Aorta (tissue), 5 donors: Measurements from ENCODE around the gene IL31RA. TPM values are rescaled to one million over a fixed set of nuclear protein-coding genes. Genes with fewer than 3 reads are reported as not detected.

ENCODE experiments used
- ATAC-seq: fragments of 200-7000 bp; cut with Tn5 transposase; one replicate; pipeline ENCODE4 v1.9.1; 2022; ENCODE audit warnings: moderate library complexity; ENCODE audit not compliant: low FRiP score
- DNase-seq, 2 donors: peaks; one replicate each; pipeline ENCODE4 v3.0.0-alpha.2; 2020
- H3K27ac ChIP-seq, 2 donors: one replicate each; pipeline ENCODE4 v1.5.1; 2013; ENCODE audit warnings: low read length in 2 of 2, mild to moderate bottlenecking in 2 of 2, moderate library complexity in 2 of 2, control low read depth in 1 of 2, inconsistent platforms in 1 of 2, low read depth in 1 of 2
- H3K27me3 ChIP-seq, 2 donors: one replicate each; pipeline ENCODE4 v1.6.1; 2013; ENCODE audit warnings: control low read depth in 1 of 2, low read length in 1 of 2, mild to moderate bottlenecking in 1 of 2, moderate library complexity in 1 of 2; ENCODE audit not compliant: insufficient read depth in 2 of 2, control insufficient read depth in 1 of 2
- H3K36me3 ChIP-seq, 2 donors: one replicate each; pipeline ENCODE4 v1.6.1; 2013; ENCODE audit warnings: control low read depth in 1 of 2, low read length in 1 of 2, mild to moderate bottlenecking in 1 of 2; ENCODE audit not compliant: insufficient read depth in 2 of 2, control insufficient read depth in 1 of 2
- H3K4me1 ChIP-seq, 2 donors: one replicate each; pipeline ENCODE4 v1.6.1; 2013; ENCODE audit warnings: low read length in 2 of 2, control low read depth in 1 of 2, mild to moderate bottlenecking in 1 of 2, moderate library complexity in 1 of 2; ENCODE audit not compliant: insufficient read depth in 2 of 2, control insufficient read depth in 1 of 2
- H3K4me3 ChIP-seq, 2 donors: one replicate each; pipeline ENCODE4 v1.5.1; 2013; ENCODE audit warnings: low read length in 2 of 2, control low read depth in 1 of 2, mild to moderate bottlenecking in 1 of 2
- H3K9me3 ChIP-seq: one replicate; pipeline ENCODE4 v1.6.1; 2013; ENCODE audit warnings: mild to moderate bottlenecking, low read length; ENCODE audit not compliant: control insufficient read depth
- WGBS, 2 donors: extraction: QIAGEN DNeasy Blood & Tissue Kit; methylation state at CpG; one replicate each; pipeline ENCODE4 v1.1.7; 2013; 5-methylcytosine and 5-hydroxymethylcytosine counted together
- intact Hi-C, 2 donors: fragments of 100-400 bp; cut with DNase I; formaldehyde crosslinking; loops; one replicate each; pipeline versions ENCODE4 v1.14.2 to v1.15.0; 2022
- polyA plus RNA-seq, 2 donors: library from polyadenylated mRNA; stranded (reverse); fragments of 200-250 nt; gene quantifications; one replicate each; pipeline ENCODE4 v1.2.3, GENCODE V29; 2013
- total RNA-seq, 2 donors: library from RNA; stranded (reverse); fragmentation: NEBNext Ultra II Directional; extraction: Animal tissue kit (Norgen Biotek cat#: 25700); gene quantifications; one replicate each; pipeline ENCODE4 v1.2.1, GENCODE V29; 2021
- donor health status: healthy with polysubstance abuse.
- donor health status: Bipolar disorder and iron deficiency.
- donor health status: DM: no; HTN: no; CAD: no.
- donor health status: DM: no; HTN: no; CAD: no.
- donor health status: DM: yes; HTN: yes; CAD: no.

Gene IL31RA
- total and polyA plus RNA-seq, 4 donors: 0.36 to 3.7 (median 1.8) TPM

DNA sequence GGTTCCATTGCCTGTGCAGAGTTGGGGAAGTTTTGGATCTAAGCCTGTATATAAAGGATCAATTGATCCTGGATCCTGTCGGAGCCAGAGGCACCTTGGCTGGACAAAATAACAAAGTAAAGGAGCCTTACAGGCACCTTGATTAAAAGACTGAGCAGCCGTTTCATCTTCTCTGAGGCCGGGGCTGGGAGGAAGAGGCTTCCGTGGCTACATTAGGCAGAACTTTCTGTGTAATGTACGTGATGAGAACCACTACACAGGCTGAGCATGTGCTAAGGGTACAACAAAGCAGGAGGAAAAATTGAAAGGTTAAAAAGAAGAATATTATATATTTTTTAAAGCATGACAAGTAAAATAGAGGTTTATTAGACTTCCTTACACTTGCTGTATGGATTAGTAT, 37.0 kb downstream of the IL31RA start:
- DNase-seq: no peak
- intact Hi-C loops: no loop called here
- H3K36me3 ChIP-seq: peaks cover 0 to 1% of the 10 kb centered on the region in 2 donors
- ATAC-seq: no peak
- WGBS, 2 donors: 95 to 97% methylated on average over 5 of the region's 5 CpGs
- H3K9me3 ChIP-seq: no peaks in the 10 kb centered on the region
- no peaks in the 10 kb centered on the region for H3K4me1 ChIP-seq
- H3K27me3 ChIP-seq: no peaks in the 10 kb centered on the region
- no peak overlapping the region for H3K27ac ChIP-seq
- H3K4me3 ChIP-seq: no peak overlapping the region

DNA sequence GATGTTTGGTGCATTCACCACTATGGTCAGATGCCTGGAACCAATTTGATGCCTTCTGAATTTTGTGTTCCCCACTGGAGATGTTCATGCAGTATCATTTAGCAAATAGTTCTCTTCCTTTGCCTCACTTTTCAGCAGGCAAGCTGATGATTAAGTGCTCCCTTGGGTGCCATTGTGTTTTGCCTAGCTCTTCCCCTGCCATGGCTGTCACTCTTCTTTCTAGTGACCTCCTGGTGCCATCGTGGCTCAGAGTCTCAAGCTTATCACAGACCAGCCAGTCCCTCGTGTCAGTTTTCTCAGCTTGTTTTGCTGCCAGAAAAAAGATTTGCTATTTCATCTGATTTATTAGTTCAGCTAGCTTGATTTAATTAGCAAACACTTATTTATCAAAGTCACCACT, 41.3 kb downstream of the IL31RA start:
- WGBS, 2 donors: 41 to 44% methylated on average over 2 of the region's 2 CpGs

DNA sequence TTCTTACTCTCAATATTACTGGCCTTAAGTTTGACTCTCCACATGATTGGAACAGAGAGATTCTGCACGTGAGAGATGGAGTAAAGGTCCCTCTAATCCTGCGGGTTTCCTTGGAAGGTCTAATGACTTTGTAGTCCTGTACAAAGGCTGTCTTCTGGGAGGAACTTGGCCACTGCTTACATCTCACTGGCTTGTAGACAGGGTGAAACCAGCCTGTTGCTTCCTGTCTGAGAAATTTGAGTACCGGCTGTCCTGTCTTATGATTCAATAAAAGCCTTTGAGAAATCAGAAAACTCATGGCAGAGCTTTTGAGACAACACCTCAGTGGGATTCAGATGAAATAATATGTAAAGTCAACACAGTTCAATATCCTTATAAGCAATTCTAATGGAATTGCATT, 43.0 kb downstream of the IL31RA start:
- Histone ChIP-seq H3K9me3 (no peaks in the 10 kb centered on the region), H3K27ac (no peak overlapping the region), H3K4me3 (no peak overlapping the region), H3K27me3 (no peaks in the 10 kb centered on the region), H3K4me1 (no peaks in the 10 kb centered on the region), H3K36me3 (peaks cover 0 to 1% of the 10 kb centered on the region in 2 donors)
- ATAC-seq: no peak
- intact Hi-C loops: no loop called here
- WGBS, 2 donors: 63 to 66% methylated on average over 3 of the region's 3 CpGs
- DNase-seq: no peak

More for the DNA sequence above, 41.3 kb downstream of the IL31RA start:
- H3K4me3 ChIP-seq: no peak overlapping the region
- intact Hi-C loops: no loop called here
- H3K27me3 ChIP-seq: no peaks in the 10 kb centered on the region
- H3K9me3 ChIP-seq: no peaks in the 10 kb centered on the region
- ATAC-seq: no peak
- peaks cover 0 to 1% of the 10 kb centered on the region in 2 donors for H3K36me3 ChIP-seq
- no peaks in the 10 kb centered on the region for H3K4me1 ChIP-seq
- no peak overlapping the region for H3K27ac ChIP-seq
- no peak for DNase-seq

DNA sequence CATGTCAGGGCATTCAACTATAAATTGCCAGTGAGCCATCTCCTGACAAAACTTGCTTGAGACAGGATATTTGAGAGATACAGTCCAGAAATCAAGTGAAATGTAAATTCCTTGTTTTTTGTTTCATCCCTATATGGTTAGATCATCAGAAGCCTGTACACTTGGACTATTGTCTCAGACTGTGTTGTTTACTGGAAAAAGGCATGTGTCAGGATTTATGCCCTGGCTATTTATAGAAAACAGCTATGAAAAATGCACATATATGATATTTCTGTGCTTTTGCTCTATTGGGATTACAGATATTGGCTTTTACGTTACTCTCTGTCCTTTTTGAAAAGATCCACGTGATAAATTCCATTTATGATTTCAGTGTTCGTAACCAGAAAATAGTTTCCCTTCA, 44.2 kb downstream of the IL31RA start:
- Histone ChIP-seq H3K4me3 (no peak overlapping the region), H3K4me1 (no peaks in the 10 kb centered on the region), H3K9me3 (no peaks in the 10 kb centered on the region), H3K27ac (no peak overlapping the region), H3K36me3 (peaks cover 0 to 1% of the 10 kb centered on the region in 2 donors), H3K27me3 (no peaks in the 10 kb centered on the region)
- ATAC-seq: no peak
- intact Hi-C loops: no loop called here
- no peak for DNase-seq
- 86 to 92% methylated on average over 3 of the region's 3 CpGs for WGBS, 2 donors

DNA sequence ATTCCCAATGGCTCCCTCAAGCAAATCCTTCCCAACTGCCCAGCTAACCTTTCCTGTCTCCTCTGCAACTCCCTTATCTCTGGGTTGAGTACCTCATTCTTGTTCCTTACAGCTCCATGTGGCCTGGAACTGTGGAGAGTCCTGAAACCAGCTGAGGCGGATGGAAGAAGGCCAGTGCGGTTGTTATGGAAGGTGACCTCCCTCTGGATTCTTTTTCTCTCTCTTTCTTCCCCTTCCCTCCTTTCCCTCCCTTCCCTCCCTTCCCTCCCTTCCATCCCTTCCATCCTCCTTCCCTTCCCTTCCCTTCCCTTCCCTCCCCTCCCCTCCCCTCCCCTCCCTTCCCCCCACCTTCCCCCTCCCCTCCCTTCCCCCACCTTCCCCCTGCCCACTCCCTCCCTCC, 45.1 kb downstream of the IL31RA start:
- no peaks in the 10 kb centered on the region for H3K27me3 ChIP-seq
- no peaks in the 10 kb centered on the region for H3K9me3 ChIP-seq
- peaks cover 0 to 1% of the 10 kb centered on the region in 2 donors for H3K36me3 ChIP-seq
- H3K27ac ChIP-seq: no peak overlapping the region
- intact Hi-C loops: no loop called here
- ATAC-seq: no peak
- DNase-seq: no peak
- H3K4me3 ChIP-seq: no peak overlapping the region
- no peaks in the 10 kb centered on the region for H3K4me1 ChIP-seq
- WGBS, 2 donors: 100% methylated on average over 2 of the region's 2 CpGs

DNA sequence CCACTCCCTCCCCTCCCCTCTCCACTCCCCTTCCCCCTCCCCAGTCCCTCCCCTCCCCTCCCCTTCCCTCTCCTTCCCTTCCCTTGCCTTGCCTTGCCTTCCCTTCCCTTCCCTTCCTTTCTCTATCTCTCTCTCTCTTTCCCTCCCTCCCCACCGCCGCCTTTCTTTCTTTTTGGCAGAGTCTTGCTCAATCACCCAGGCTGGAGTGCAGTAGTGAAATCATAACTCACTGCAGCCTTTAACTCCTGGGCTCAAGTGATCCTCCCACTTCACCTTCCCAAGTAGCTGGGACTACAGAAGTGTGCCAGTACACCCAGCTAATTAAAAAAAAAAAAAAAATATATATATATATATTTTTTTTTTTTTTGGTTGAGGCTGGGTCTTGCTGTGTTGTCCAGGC, 45.5 kb downstream of the IL31RA start:
- Histone ChIP-seq H3K9me3 (no peaks in the 10 kb centered on the region), H3K27ac (no peak overlapping the region), H3K27me3 (no peaks in the 10 kb centered on the region), H3K36me3 (no peaks in the 10 kb centered on the region), H3K4me3 (no peak overlapping the region), H3K4me1 (no peaks in the 10 kb centered on the region)
- 57 to 84% methylated on average over 2 of the region's 2 CpGs for WGBS, 2 donors
- ATAC-seq: no peak
- intact Hi-C loops: no loop called here
- DNase-seq: no peak

DNA sequence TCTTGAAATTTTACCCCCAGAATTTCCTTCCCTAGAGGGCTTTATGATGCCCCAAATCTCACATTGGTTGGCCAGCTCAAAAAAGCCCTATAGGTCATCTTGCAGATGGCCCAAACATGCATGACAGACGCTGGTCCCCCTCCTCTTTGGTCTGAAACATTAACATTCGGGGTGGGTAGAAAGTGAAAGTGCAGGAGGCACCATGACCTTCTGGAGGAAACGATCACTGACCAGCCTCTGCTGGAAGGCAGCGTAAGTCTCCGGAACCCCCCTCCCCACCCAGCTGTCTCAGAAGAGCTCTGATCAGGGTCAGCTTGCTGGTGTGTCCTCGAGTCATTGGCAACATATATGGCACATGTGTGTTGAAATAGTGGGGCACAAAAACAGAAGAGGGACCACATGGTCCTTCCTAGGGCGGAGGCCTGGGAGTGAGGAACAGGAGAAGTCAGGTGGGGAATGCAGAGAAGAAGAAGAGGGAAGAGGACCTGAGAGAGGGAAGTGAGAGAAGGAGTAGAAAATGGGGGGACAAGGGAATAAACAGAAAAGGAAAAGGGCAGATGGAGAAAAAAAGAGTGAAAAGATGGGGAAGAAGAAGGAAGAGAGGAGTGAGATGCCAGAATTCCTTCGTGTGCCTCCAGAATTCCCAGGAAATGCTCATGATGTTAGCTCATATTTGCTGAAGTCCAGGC, 46.2 kb downstream of the IL31RA start:
- Histone ChIP-seq H3K27ac (no peak overlapping the region), H3K4me1 (no peaks in the 10 kb centered on the region), H3K4me3 (no peak overlapping the region), H3K36me3 (no peaks in the 10 kb centered on the region), H3K9me3 (no peaks in the 10 kb centered on the region), H3K27me3 (no peaks in the 10 kb centered on the region)
- WGBS, 2 donors: 79 to 81% methylated on average over 8 of the region's 8 CpGs
- intact Hi-C loops: no loop called here
- no peak for ATAC-seq
- no peak for DNase-seq

DNA sequence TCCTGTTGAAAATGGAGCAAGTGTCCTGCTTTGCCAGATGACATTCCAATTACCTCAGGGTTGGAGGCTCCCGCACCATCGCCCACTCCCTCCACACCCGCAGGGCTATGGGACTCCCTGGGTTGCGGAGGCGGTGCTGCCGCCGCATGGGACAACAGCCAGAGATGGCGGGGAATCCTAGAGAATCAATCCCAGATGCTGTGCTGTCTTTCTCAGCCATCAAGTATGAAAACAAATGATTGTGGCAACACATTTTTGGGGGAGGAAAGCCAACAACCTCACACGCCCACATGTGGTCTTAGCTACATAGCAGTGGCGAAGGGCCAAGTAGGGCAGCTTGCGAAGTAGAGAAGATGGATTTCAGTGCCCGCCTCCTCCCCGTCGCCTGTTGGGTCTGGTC, 46.7 kb downstream of the IL31RA start:
- H3K4me1 ChIP-seq: no peaks in the 10 kb centered on the region
- no peaks in the 10 kb centered on the region for H3K36me3 ChIP-seq
- peak; percentile 73 for ATAC-seq
- peak; percentile 59 to 80 for DNase-seq
- H3K4me3 ChIP-seq: peak overlapping the region in 1 of 2 donors; percentile 35
- intact Hi-C loops: no loop called here
- H3K9me3 ChIP-seq: no peaks in the 10 kb centered on the region
- H3K27ac ChIP-seq: no peak overlapping the region
- H3K27me3 ChIP-seq: no peaks in the 10 kb centered on the region
- 2 to 16% methylated on average over 14 of the region's 14 CpGs for WGBS, 2 donors

DNA sequence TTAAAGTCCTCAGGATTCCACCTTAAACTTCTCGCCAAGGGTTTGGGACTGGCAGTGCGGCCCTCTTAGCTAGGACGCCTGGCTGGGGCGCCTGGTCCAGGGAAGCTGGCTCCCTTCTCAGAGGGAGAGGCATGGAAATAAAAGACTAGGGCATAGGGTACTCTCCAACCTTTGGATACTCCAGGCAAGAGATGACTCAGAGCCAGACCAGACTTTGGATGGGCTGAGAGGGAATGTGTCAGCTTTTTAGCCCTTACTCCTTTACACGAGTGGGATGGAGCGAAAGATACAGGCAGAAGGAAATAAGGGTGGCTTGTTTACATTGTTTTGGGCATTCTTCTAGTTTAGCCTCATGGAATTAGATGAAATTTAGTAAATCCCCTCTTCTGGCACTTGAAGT, 48.2 kb downstream of the IL31RA start:
- H3K27ac ChIP-seq: no peak overlapping the region
- H3K4me3 ChIP-seq: no peak overlapping the region
- ATAC-seq (no peak), DNase-seq (no peak)
- H3K9me3 ChIP-seq: no peaks in the 10 kb centered on the region
- H3K36me3 ChIP-seq: no peaks in the 10 kb centered on the region
- 92 to 95% methylated on average over 6 of the region's 6 CpGs for WGBS, 2 donors
- H3K27me3 ChIP-seq: no peaks in the 10 kb centered on the region
- H3K4me1 ChIP-seq: no peaks in the 10 kb centered on the region
- intact Hi-C loops: no loop called here
